ENCODE data around the gene MARK2. TPM values are rescaled to one million over a fixed set of nuclear protein-coding genes. Genes with fewer than 3 reads are reported as not detected.

MARK2 gene
- total RNA-seq, 3 donors from 2014 or later = 12.6 to 34.0 (median 22.3) TPM

DNA sequence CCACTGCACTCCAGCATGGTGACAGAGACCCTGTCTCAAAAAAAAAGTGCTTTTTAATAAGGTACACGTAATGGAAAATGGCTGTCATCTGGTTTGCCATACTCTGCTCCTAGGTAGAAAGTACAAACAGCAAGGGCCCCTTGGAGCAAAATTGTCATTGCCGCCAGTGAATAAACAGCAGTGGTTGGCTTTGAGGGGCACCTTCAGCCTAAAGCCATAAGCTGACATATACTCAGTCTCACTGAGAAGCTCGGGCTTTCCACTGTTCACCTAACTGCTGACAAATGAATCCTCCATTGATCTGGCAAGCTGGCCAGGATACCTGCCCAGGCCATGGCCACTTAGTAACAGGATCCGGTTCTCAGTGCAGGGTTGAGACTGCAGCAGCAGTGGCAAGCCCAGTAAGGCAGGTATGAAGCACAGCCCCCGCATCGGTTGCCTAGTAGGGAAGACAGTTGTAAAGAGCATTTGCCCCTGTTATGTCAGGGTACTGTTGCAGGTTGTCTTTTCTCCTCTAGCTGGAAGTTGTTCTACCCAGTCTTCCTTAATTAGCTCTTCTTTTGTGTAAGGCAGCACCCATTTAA lies 38.8 kb downstream of the MARK2 start:
- peaks cover 0 to 13% of the 10 kb centered on the region in 2 donors for H3K4me1 ChIP-seq
- intact Hi-C loops (cut with DNase I; ENCODE audit: low total_unique reads) = no loop called here
- H3K9me3 ChIP-seq = no peaks in the 10 kb centered on the region
- no peaks in the 10 kb centered on the region for H3K36me3 ChIP-seq
- no peak overlapping the region for H3K4me3 ChIP-seq
- no peak for TF ChIP-seq POLR2A (IDR thresholded peaks at IDR 0.05)
- no peak for TF ChIP-seq POLR2AphosphoS5 (IDR thresholded peaks at IDR 0.05)
- TF ChIP-seq, protein P1, sequence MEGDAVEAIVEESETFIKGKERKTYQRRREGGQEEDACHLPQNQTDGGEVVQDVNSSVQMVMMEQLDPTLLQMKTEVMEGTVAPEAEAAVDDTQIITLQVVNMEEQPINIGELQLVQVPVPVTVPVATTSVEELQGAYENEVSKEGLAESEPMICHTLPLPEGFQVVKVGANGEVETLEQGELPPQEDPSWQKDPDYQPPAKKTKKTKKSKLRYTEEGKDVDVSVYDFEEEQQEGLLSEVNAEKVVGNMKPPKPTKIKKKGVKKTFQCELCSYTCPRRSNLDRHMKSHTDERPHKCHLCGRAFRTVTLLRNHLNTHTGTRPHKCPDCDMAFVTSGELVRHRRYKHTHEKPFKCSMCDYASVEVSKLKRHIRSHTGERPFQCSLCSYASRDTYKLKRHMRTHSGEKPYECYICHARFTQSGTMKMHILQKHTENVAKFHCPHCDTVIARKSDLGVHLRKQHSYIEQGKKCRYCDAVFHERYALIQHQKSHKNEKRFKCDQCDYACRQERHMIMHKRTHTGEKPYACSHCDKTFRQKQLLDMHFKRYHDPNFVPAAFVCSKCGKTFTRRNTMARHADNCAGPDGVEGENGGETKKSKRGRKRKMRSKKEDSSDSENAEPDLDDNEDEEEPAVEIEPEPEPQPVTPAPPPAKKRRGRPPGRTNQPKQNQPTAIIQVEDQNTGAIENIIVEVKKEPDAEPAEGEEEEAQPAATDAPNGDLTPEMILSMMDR (IDR thresholded peaks at IDR 0.05) = no peak
- no peak for DNase-seq (ENCODE audit: low spot score in 2 of 2)
- no peaks in the 10 kb centered on the region for H3K27me3 ChIP-seq
- peak overlapping the region in 1 of 2 donors; percentile 10 for H3K27ac ChIP-seq

DNA sequence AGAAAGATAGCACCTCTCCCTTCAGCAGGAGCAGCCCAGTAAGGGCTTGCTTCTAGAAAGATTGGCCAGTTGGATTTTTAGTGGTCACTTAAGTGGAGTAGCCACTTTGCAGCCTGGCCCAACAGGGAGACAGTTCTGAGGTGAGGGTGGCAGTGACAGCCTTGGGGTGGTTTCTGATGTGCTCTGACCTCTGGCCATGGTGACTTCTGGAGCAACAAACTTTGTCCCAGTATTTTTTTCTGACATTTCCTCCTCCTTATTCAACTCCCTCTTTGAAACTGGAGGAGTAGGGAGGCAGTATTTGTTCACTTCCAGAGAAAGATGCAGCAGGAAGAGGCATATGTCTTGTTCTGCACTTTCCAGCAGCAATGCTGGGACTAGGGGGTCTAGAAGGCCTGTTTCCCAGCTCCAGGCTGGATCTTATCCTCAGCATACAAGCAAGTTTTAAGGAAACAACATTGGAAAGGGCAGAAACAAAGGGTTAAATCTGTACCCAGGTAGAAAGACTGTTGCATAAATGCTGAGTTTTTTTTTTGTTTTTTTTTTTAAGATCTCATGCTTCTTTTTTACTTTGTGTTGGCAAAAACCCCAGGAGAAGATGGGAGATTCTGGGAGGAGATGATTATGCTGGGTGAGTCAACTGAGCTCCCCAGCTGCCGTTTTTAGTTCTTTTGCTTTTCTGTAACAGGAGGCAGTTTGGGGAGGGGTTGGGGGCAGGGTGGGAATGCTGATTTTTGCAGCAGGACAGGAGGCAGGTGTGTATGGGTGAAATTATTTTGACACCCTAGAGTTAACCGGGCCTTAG lies 40.9 kb downstream of the MARK2 start:
- no peaks in the 10 kb centered on the region for H3K36me3 ChIP-seq
- H3K27ac ChIP-seq = peak overlapping the region; percentile 11 to 20

DNA sequence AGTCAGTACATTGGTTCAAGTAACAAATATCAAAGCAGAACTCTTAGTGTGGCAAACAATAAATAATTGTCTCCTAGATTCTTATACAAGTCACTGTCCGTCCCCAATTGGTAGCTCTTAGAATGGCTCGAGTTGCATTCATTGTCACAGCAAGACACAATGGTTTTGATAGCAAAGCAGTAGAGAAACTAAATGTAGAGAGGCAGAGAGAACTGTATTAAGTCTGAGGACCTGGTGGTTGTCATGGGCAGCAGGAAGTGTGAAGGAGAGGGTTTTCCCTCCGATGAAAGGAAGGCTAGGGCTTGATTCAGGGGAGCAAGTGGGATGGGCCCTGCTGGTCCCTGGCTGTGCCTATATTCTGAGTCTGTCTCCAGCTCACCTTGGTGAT lies 41.5 kb downstream of the MARK2 start:
- Histone ChIP-seq H3K4me3 (no peak overlapping the region), H3K9me3 (no peaks in the 10 kb centered on the region), H3K4me1 (no peaks in the 10 kb centered on the region), H3K27me3 (no peaks in the 10 kb centered on the region), H3K36me3 (no peaks in the 10 kb centered on the region), H3K27ac (peak overlapping the region in 1 of 2 donors; percentile 20)
- intact Hi-C loops (cut with DNase I; ENCODE audit: low total_unique reads) = no loop called here
- no peak for TF ChIP-seq POLR2AphosphoS5 (IDR thresholded peaks at IDR 0.05)
- TF ChIP-seq POLR2A (IDR thresholded peaks at IDR 0.05) = no peak
- TF ChIP-seq, protein P1 (IDR thresholded peaks at IDR 0.05) = no peak
- no peak for DNase-seq (ENCODE audit: low spot score in 2 of 2)

More for the DNA sequence above, 40.9 kb downstream of the MARK2 start:
- DNase-seq (ENCODE audit: low spot score in 2 of 2) = no peak
- no peaks in the 10 kb centered on the region for H3K4me1 ChIP-seq
- intact Hi-C loops (cut with DNase I; ENCODE audit: low total_unique reads) = no loop called here
- H3K9me3 ChIP-seq = no peaks in the 10 kb centered on the region
- TF ChIP-seq, protein P1 (IDR thresholded peaks at IDR 0.05) = no peak
- no peak for TF ChIP-seq POLR2A (IDR thresholded peaks at IDR 0.05)
- no peak for TF ChIP-seq POLR2AphosphoS5 (IDR thresholded peaks at IDR 0.05)
- H3K4me3 ChIP-seq = no peak overlapping the region
- H3K27me3 ChIP-seq = no peaks in the 10 kb centered on the region

DNA sequence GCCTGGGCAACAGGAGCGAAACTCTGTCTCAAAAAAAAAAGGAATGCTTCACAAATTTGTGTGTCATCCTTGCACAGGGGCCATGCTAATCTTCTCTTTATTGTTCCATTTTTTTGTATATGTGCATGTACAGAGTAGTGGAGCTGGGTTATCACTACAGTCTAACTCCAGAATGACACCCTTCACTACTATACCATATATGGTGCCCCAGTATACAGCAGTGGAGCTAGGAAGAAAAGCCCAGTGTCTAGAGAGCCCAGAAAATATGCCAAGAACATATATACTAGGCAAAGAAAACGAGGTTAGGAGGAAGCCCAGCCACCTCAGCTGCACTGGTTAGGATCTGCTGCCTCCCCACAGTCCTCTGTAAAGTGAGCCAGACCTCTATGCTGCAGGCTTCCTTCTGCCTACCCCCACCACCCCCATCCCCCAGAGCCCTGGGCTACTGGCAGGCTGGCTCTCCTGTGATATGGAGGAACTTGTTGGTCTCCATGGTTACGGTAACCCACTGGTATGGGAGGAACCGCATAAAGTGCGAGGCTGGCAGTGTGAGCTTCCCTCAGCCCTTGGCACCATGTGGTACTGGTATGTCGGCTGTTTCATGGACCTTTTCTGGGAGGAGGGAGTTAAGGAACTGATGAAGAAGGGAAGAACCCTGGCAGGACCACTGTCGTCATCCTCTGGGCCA lies 43.8 kb downstream of the MARK2 start:
- intact Hi-C loops (cut with DNase I; ENCODE audit: low total_unique reads) = no loop called here
- Histone ChIP-seq H3K4me1 (peaks cover 4 to 6% of the 10 kb centered on the region in 2 donors), H3K27ac (peak overlapping the region in 1 of 2 donors; percentile 19), H3K27me3 (no peaks in the 10 kb centered on the region), H3K4me3 (no peak overlapping the region), H3K36me3 (no peaks in the 10 kb centered on the region), H3K9me3 (no peaks in the 10 kb centered on the region)
- peak in 1 of 2 donors; percentile 39 for DNase-seq (ENCODE audit: low spot score in 2 of 2)
- TF ChIP-seq POLR2A (IDR thresholded peaks at IDR 0.05) (no peak), POLR2AphosphoS5 (IDR thresholded peaks at IDR 0.05) (no peak)
- TF ChIP-seq, protein P1 (IDR thresholded peaks at IDR 0.05) = no peak
